ENCODE data around the gene IGSF21.

- TF ChIP-seq POLR2A (IDR thresholded peaks at IDR 0.05; ENCODE audit: low read depth, low read length) (no peak), EZH2 (IDR thresholded peaks at IDR 0.05; ENCODE audit: borderline replicate concordance, low read depth, low read length, severe bottlenecking) (no peak), POLR2AphosphoS5 (IDR thresholded peaks at IDR 0.05; ENCODE audit: insufficient read depth, low read depth, low read length) (no peak)
- TF ChIP-seq, protein P1, sequence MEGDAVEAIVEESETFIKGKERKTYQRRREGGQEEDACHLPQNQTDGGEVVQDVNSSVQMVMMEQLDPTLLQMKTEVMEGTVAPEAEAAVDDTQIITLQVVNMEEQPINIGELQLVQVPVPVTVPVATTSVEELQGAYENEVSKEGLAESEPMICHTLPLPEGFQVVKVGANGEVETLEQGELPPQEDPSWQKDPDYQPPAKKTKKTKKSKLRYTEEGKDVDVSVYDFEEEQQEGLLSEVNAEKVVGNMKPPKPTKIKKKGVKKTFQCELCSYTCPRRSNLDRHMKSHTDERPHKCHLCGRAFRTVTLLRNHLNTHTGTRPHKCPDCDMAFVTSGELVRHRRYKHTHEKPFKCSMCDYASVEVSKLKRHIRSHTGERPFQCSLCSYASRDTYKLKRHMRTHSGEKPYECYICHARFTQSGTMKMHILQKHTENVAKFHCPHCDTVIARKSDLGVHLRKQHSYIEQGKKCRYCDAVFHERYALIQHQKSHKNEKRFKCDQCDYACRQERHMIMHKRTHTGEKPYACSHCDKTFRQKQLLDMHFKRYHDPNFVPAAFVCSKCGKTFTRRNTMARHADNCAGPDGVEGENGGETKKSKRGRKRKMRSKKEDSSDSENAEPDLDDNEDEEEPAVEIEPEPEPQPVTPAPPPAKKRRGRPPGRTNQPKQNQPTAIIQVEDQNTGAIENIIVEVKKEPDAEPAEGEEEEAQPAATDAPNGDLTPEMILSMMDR (IDR thresholded peaks at IDR 0.05; ENCODE audit: extremely low read depth in 1 of 2, insufficient read depth in 1 of 2, low read depth in 1 of 2, low read length in 2 of 2): no peak
These were observed 221.2 kb downstream of the IGSF21 start for GRCh38 chr1:18328803-18329202.
